ENCODE results near the gene SLC38A8.

- TF ChIP-seq CTCF (IDR thresholded peaks at IDR 0.05; ENCODE audit: low read depth, low read length) (no peak), POLR2A (IDR thresholded peaks at IDR 0.05; ENCODE audit: extremely low read depth, insufficient read length) (no peak)
These were observed 44.4 kb upstream of the SLC38A8 start for GRCh38 chr16:84087001-84087400.
